Measurements from ENCODE around the gene SGCD.

DNA sequence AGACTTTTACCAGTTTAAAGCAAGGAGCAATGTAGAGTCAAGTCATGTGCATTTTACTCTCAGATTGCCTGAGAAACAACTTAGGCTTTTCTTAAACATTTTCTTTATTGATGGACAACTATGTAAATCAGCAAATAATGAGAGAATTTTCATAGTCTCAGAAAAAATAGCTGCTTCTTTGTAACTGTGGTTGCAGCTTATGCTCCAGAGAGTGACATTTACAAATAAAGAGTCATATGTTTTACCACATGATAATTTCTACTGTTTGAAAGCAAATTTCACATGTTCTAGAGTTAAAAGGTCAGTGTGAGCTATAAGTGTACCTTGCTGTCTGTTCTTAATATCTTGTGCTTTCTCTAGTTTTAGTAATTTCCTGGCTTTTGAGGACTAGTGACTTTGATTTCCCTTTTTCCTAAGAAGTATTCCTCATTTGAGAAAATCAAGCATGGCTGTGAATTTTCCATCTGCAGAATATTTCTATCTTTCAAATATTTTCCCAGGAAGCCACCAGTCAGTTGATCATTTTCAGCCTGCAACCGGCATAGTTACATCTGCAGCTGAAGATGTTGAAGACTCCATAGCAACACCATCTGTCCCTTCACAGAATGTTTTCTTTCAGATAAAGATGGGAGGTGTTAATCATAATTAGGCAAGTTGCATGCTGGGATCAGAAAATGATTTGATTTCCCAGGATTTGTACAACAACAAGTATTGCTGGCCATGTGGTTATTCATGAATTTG, 229.9 kb downstream of the SGCD start:
- TF ChIP-seq POLR2A (IDR thresholded peaks at IDR 0.05) = no peak
- TF ChIP-seq, protein P1, sequence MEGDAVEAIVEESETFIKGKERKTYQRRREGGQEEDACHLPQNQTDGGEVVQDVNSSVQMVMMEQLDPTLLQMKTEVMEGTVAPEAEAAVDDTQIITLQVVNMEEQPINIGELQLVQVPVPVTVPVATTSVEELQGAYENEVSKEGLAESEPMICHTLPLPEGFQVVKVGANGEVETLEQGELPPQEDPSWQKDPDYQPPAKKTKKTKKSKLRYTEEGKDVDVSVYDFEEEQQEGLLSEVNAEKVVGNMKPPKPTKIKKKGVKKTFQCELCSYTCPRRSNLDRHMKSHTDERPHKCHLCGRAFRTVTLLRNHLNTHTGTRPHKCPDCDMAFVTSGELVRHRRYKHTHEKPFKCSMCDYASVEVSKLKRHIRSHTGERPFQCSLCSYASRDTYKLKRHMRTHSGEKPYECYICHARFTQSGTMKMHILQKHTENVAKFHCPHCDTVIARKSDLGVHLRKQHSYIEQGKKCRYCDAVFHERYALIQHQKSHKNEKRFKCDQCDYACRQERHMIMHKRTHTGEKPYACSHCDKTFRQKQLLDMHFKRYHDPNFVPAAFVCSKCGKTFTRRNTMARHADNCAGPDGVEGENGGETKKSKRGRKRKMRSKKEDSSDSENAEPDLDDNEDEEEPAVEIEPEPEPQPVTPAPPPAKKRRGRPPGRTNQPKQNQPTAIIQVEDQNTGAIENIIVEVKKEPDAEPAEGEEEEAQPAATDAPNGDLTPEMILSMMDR (IDR thresholded peaks at IDR 0.05) = no peak
